HepG2 (cell line): ENCODE measurements around the gene CFL1. TPM values are rescaled to one million over a fixed set of nuclear protein-coding genes. Genes with fewer than 3 reads are reported as not detected.

ENCODE experiments used
- ATAC-seq: fragments of 200-7000 bp; cut with Tn5 transposase; 3 replicates; pipeline ENCODE4 v1.9.1; 2020; ENCODE audit warnings: mild to moderate bottlenecking, moderate library complexity
- BruUV-seq: library from RNA; stranded (reverse); fragments of 400-500 nt; replicated peaks from 2 replicates; lab custom pipeline; 2021; lab: Mats Ljungman, UMichigan
- CTCF ChIA-PET: fragments of 300-600 bp; formaldehyde crosslinking; extraction: SDS; loops from one replicate; lab custom pipeline; 2021; ENCODE audit warnings: low total read pairs, inconsistent platforms, low intra/inter-chr PET ratio; lab: Yijun Ruan, JAX
- POLR2A ChIA-PET: fragments of 350-600 bp; sonication (Branson Sonifier 250); formaldehyde crosslinking; loops from one replicate; lab custom pipeline; 2020; ENCODE audit warnings: antibody characterized with exemption, inconsistent platforms; lab: Yijun Ruan, JAX
- DNase-seq: peaks from one replicate; pipeline ENCODE4 v3.0.0-alpha.2; 2015; ENCODE audit warnings: low spot score
- FAIRE-seq: peaks from 3 replicates; lab custom pipeline; 2011; peaks lifted over from hg19 to GRCh38; lab: Jason Lieb, UNC
- H2AFZ ChIP-seq: one replicate; pipeline ENCODE4 v1.6.1; 2011; ENCODE audit warnings: low read length, inconsistent platforms
- H3K27ac ChIP-seq: fragments of 300-600 bp; 3 replicates; pipeline ENCODE4 v1.8.0; 2011; ENCODE audit warnings: mixed run types, mild to moderate bottlenecking, mixed read lengths, low read length, inconsistent platforms; ENCODE audit not compliant: insufficient read depth; ENCODE audit errors: extremely low read length
- H3K27me3 ChIP-seq, 2 experiments: fragments of 200-600 bp in 1 of 2; 2 replicates in 1 of 2; 3 replicates in 1 of 2; pipeline versions ENCODE4 v1.6.0 to v1.8.0; 2011; ENCODE audit warnings: low read length in 2 of 2, mild to moderate bottlenecking in 2 of 2, moderate library complexity in 2 of 2, inconsistent platforms in 1 of 2; ENCODE audit not compliant: insufficient read depth in 2 of 2, control insufficient read depth in 1 of 2
- H3K36me3 ChIP-seq, 2 experiments: fragments of 200-600 bp in 1 of 2; replicated peaks in 1 of 2; 2 replicates in 1 of 2; 3 replicates in 1 of 2; pipeline versions ENCODE4 v1.5.1 to v1.8.0; 2011; ENCODE audit warnings: low read length in 2 of 2, inconsistent platforms in 1 of 2; ENCODE audit not compliant: insufficient read depth in 2 of 2, control insufficient read depth in 1 of 2
- H3K4me1 ChIP-seq: 2 replicates; pipeline ENCODE4 v1.5.1; 2012; ENCODE audit warnings: low read length, inconsistent platforms; ENCODE audit not compliant: insufficient read depth
- H3K4me2 ChIP-seq: 2 replicates; pipeline ENCODE4 v1.6.0; 2011; ENCODE audit warnings: low read depth, low read length, inconsistent platforms
- H3K4me3 ChIP-seq, 3 experiments: fragments of 200-600 bp in 1 of 3; sonication (generic), shearing (Covaris generic) in 1 of 3; replicated peaks in 1 of 3; 2 replicates each; pipeline ENCODE4 v1.5.1; 2011 to 2016; ENCODE audit warnings: low read length in 3 of 3, inconsistent platforms in 2 of 3, low read depth in 2 of 3, mild to moderate bottlenecking in 2 of 3, control low read depth in 1 of 3, mixed read lengths in 1 of 3; ENCODE audit not compliant: insufficient read depth in 1 of 3
- H3K79me2 ChIP-seq: one replicate; pipeline ENCODE4 v1.6.1; 2011; ENCODE audit warnings: low read length, inconsistent platforms; ENCODE audit not compliant: insufficient read depth
- H3K9ac ChIP-seq: 2 replicates; pipeline ENCODE4 v1.6.0; 2011; ENCODE audit warnings: mild to moderate bottlenecking, low read depth, low read length, inconsistent platforms; ENCODE audit not compliant: insufficient read depth
- H3K9me3 ChIP-seq: 2 replicates; pipeline ENCODE4 v1.5.1; 2012; ENCODE audit warnings: mild to moderate bottlenecking, low read length
- H4K20me1 ChIP-seq: 2 replicates; pipeline ENCODE4 v1.6.0; 2011; ENCODE audit warnings: inconsistent platforms, mild to moderate bottlenecking, low read length, moderate library complexity; ENCODE audit not compliant: insufficient read depth
- ARHGAP35 ChIP-seq: sonication (generic); formaldehyde crosslinking; IDR thresholded peaks from 2 replicates; pipeline ENCODE4 v1.9.0; 2022; ENCODE audit warnings: mild to moderate bottlenecking, inconsistent platforms, moderate library complexity, missing genetic modification reagents, borderline replicate concordance
- FOXC1 ChIP-seq: sonication (generic); formaldehyde crosslinking; IDR thresholded peaks from 2 replicates; pipeline ENCODE4 v1.8.0; 2022; ENCODE audit warnings: mild to moderate bottlenecking, missing genetic modification reagents, borderline replicate concordance
- FOXK2 ChIP-seq: fragments of 450-650 bp; IDR thresholded peaks from 2 replicates; pipeline ENCODE4 v1.6.1; 2016
- HDAC6 ChIP-seq: fragments of 200-600 bp; sonication (generic); IDR thresholded peaks from 2 replicates; pipeline ENCODE4 v1.7.0; 2017; ENCODE audit warnings: mild to moderate bottlenecking, antibody characterized with exemption, low read length, low read depth
- KAT2B ChIP-seq: fragments of 150-350 bp; IDR thresholded peaks from 2 replicates; pipeline ENCODE4 v1.6.1; 2014; ENCODE audit warnings: low read depth, low read length, borderline replicate concordance
- KDM6A ChIP-seq: IDR thresholded peaks from 2 replicates; pipeline ENCODE4 v1.6.1; 2016; ENCODE audit warnings: low read depth
- SKI ChIP-seq: fragments of 450-650 bp; IDR thresholded peaks from one replicate; pipeline ENCODE4 v1.6.1; 2018; ENCODE audit warnings: mild to moderate bottlenecking; ENCODE audit not compliant: partially characterized antibody
- ZNF205 ChIP-seq: IDR thresholded peaks from 2 replicates; pipeline ENCODE4 v1.6.1; 2018; ENCODE audit warnings: missing biosample characterization, missing genetic modification reagents
- ZNF430 ChIP-seq: sonication (generic); formaldehyde crosslinking; IDR thresholded peaks from 2 replicates; pipeline ENCODE4 v1.9.0; 2021; ENCODE audit warnings: mild to moderate bottlenecking, missing genetic modification reagents
- ZNF768 ChIP-seq: sonication (generic); formaldehyde crosslinking; IDR thresholded peaks from 2 replicates; pipeline ENCODE4 v1.4.0; 2020; ENCODE audit warnings: missing genetic modification reagents
- WGBS: methylation state at CpG from one replicate; pipeline ENCODE4 v1.1.6; 2017; ENCODE audit warnings: low lambda C conversion rate; 5-methylcytosine and 5-hydroxymethylcytosine counted together
- in situ Hi-C: cut with HindIII; loops from 2 replicates; pipeline ENCODE4 v1.10.0; 2017; ENCODE audit warnings: low pct_unique_long_range_greater_than_20kb; ENCODE audit not compliant: extremely low pct_ligation_motif_present
- intact Hi-C: fragments of 100-400 bp; cut with micrococcal nuclease; formaldehyde crosslinking; loops from one replicate; pipeline ENCODE4 v1.10.0; 2022; ENCODE audit not compliant: unreplicated experiment
- polyA plus RNA-seq, 8 experiments: library from polyadenylated mRNA; depleted of rRNA in 3 of 8; stranded (reverse) in 7 of 8; unstranded in 1 of 8; fragments of >200 nt; fragmentation: Illumina TruSeq in 4 of 8; extraction: Trizol in 4 of 8; gene quantifications; 2 replicates each; pipeline versions ENCODE4 v1.2.1 to v1.2.3, GENCODE V29; 2011 to 2016; ENCODE audit warnings: low read depth in 4 of 8, missing spikeins in 1 of 8, mixed read lengths in 1 of 8; ENCODE audit not compliant: insufficient read depth in 1 of 8
- total RNA-seq, 5 experiments: library from RNA; depleted of rRNA; stranded (reverse); fragments of >200 nt; fragmentation: Illumina TruSeq; extraction: Trizol; gene quantifications; 2 replicates each; pipeline ENCODE4 v1.2.3, GENCODE V29; 2016; ENCODE audit warnings: low read depth in 1 of 5
- TF ChIP-seq, protein P1 (sequence below): sonication (generic); formaldehyde crosslinking; IDR thresholded peaks from 2 replicates; pipeline ENCODE4 v1.4.0; 2020; ENCODE audit warnings: mild to moderate bottlenecking, missing genetic modification reagents
- TF ChIP-seq, protein P2 (sequence below): sonication (generic); formaldehyde crosslinking; IDR thresholded peaks from 2 replicates; pipeline ENCODE4 v1.5.0; 2020; ENCODE audit warnings: missing genetic modification reagents, mild to moderate bottlenecking, borderline replicate concordance
- TF ChIP-seq, protein P3 (sequence below): sonication (generic); formaldehyde crosslinking; IDR thresholded peaks from one replicate; pipeline ENCODE4 v1.5.1; 2020; ENCODE audit warnings: mild to moderate bottlenecking, missing genetic modification reagents; ENCODE audit errors: not compliant biosample characterization

The CFL1 gene
- total and polyA plus RNA-seq, 2 of the 13 experiments (the other 11 are each of a cell fraction or from before 2014, with no cell fraction given) = 379 to 383 TPM

DNA sequence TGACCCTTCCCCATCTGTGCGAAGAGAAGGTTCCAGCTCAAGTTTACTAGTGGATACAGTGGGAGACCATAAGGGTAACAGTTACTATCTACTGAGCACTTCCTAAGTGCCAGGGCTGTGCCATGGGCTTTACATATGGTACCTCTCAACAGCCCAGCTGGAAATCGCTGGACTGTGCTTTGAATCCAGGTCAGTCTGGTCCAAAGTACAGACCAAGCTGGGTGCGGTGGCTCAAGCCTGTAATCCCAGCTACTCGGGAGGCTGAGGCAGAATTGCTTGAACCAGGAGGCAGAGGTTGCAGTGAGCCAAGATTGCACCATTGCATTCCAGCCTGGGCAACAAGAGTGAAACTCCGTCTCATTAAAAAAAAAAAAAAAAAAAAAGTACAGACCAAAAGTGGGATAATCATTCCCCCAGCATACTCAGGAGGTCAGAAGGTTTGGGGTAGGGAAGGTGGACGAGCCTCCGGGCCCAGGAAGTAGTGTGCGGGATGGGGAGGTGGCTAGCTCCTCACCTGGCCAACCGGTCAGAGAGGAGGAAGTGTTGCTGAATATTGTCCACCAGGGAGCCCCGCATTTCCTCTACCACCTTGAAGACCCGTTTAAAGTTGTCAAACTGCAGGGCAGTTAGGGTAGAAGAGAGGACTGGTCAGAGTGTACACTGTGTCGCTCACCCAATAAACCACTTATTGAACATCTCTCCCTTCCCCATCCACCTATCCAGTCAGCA, 28.0 kb upstream of the CFL1 start:
- no peak for DNase-seq
- Histone ChIP-seq H3K4me3 (no peak overlapping the region), H3K36me3 (peaks cover 4 to 19% of the 10 kb centered on the region in 2 experiments; a peak in 4 of 5 replicates), H3K79me2 (peaks cover 4% of the 10 kb centered on the region), H3K4me2 (no peak overlapping the region), H3K9me3 (no peaks in the 10 kb centered on the region), H2AFZ (no peak overlapping the region), H4K20me1 (no peaks in the 10 kb centered on the region), H3K27ac (no peak overlapping the region), H3K4me1 (peaks cover 54% of the 10 kb centered on the region), H3K27me3 (no peaks in the 10 kb centered on the region; a peak in 1 of 5 replicates), H3K9ac (no peak overlapping the region)
- 93% methylated on average over 12 of the region's 12 CpGs for WGBS
- in situ Hi-C loops = no loop called here
- BruUV-seq = no TSS peak
- ATAC-seq = no peak
- intact Hi-C loops = loop anchor here (5.0 kb wide), 1 partner anchor 46 kb away; no protein-coding TSS in a partner anchor
- FAIRE-seq = no peak
- ChIA-PET CTCF (interaction anchor here (0.6 to 6.9 kb wide), 3 partner anchors 103 to 418 kb away, joined by 3 to 77 read pairs (median 63); no protein-coding TSS in a partner anchor), POLR2A (interaction anchor here (1.3 to 7.6 kb wide), 3 partner anchors 26 to 174 kb away, joined by 3 to 78 read pairs (median 11); partner anchors contain the start of genes CFL1 and MUS81)
- TF ChIP-seq ARHGAP35 (CRISPR knock-in tag) (no peak), SKI (no peak), ZNF205 (CRISPR knock-in tag) (no peak), HDAC6 (no peak), FOXC1 (CRISPR knock-in tag) (no peak), ZNF768 (no peak), KDM6A (CRISPR knock-in tag) (no peak), FOXK2 (no peak), KAT2B (no peak), ZNF430 (CRISPR knock-in tag) (no peak)
- TF ChIP-seq, protein P1, sequence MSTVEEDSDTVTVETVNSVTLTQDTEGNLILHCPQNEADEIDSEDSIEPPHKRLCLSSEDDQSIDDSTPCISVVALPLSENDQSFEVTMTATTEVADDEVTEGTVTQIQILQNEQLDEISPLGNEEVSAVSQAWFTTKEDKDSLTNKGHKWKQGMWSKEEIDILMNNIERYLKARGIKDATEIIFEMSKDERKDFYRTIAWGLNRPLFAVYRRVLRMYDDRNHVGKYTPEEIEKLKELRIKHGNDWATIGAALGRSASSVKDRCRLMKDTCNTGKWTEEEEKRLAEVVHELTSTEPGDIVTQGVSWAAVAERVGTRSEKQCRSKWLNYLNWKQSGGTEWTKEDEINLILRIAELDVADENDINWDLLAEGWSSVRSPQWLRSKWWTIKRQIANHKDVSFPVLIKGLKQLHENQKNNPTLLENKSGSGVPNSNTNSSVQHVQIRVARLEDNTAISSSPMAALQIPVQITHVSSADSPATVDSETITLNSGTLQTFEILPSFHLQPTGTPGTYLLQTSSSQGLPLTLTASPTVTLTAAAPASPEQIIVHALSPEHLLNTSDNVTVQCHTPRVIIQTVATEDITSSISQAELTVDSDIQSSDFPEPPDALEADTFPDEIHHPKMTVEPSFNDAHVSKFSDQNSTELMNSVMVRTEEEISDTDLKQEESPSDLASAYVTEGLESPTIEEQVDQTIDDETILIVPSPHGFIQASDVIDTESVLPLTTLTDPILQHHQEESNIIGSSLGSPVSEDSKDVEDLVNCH (CRISPR knock-in tag) = no peak
- TF ChIP-seq, protein P2, sequence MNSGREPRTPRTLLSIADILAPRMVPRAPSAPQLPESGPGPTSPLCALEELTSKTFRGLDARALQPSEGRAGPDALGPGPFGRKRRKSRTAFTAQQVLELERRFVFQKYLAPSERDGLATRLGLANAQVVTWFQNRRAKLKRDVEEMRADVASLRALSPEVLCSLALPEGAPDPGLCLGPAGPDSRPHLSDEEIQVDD = no peak
- TF ChIP-seq, protein P3, sequence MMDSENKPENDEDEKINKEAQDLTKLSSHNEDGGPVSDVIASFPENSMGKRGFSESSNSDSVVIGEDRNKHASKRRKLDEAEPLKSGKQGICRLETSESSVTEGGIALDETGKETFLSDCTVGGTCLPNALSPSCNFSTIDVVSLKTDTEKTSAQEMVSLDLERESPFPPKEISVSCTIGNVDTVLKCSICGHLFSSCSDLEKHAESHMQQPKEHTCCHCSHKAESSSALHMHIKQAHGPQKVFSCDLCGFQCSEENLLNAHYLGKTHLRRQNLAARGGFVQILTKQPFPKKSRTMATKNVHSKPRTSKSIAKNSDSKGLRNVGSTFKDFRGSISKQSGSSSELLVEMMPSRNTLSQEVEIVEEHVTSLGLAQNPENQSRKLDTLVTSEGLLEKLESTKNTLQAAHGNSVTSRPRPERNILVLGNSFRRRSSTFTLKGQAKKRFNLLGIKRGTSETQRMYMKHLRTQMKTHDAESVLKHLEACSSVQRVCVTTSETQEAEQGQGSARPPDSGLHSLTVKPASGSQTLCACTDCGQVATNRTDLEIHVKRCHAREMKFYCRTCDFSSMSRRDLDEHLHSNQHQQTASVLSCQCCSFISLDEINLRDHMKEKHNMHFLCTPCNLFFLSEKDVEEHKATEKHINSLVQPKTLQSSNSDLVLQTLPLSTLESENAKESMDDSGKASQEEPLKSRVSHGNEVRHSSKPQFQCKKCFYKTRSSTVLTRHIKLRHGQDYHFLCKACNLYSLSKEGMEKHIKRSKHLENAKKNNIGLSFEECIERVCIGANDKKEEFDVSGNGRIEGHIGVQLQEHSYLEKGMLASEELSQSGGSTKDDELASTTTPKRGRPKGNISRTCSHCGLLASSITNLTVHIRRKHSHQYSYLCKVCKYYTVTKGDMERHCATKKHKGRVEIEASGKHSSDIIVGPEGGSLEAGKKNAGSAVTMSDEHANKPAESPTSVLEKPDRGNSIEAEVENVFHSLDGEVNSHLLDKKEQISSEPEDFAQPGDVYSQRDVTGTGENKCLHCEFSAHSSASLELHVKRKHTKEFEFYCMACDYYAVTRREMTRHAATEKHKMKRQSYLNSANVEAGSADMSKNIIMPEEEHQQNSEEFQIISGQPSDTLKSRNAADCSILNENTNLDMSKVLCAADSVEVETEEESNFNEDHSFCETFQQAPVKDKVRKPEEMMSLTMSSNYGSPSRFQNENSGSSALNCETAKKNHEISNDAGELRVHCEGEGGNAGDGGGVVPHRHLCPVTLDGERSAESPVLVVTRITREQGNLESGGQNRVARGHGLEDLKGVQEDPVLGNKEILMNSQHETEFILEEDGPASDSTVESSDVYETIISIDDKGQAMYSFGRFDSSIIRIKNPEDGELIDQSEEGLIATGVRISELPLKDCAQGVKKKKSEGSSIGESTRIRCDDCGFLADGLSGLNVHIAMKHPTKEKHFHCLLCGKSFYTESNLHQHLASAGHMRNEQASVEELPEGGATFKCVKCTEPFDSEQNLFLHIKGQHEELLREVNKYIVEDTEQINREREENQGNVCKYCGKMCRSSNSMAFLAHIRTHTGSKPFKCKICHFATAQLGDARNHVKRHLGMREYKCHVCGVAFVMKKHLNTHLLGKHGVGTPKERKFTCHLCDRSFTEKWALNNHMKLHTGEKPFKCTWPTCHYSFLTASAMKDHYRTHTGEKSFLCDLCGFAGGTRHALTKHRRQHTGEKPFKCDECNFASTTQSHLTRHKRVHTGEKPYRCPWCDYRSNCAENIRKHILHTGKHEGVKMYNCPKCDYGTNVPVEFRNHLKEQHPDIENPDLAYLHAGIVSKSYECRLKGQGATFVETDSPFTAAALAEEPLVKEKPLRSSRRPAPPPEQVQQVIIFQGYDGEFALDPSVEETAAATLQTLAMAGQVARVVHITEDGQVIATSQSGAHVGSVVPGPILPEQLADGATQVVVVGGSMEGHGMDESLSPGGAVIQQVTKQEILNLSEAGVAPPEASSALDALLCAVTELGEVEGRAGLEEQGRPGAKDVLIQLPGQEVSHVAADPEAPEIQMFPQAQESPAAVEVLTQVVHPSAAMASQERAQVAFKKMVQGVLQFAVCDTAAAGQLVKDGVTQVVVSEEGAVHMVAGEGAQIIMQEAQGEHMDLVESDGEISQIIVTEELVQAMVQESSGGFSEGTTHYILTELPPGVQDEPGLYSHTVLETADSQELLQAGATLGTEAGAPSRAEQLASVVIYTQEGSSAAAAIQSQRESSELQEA (CRISPR knock-in tag) = no peak
